ENCODE measurements around the gene ERO1A. TPM values are rescaled to one million over a fixed set of nuclear protein-coding genes. Genes with fewer than 3 reads are reported as not detected.

ERO1A gene
- 47.2 TPM for total RNA-seq
- long read RNA-seq, partial matches to known transcripts: 1 of 3 reads
- long read RNA-seq, other reads (novel, unspliced or antisense): 2 of 3 reads

- no peaks in the 10 kb centered on the region for H3K9me3 ChIP-seq
- intact Hi-C loops (cut with DNase I): no loop called here
- TF ChIP-seq CTCF (IDR thresholded peaks at IDR 0.05): no peak
- ATAC-seq (peak; percentile 96), DNase-seq (peak; percentile 95)
- H3K4me1 ChIP-seq: peaks cover 27% of the 10 kb centered on the region
- peak within 1 kb of the TSS; percentile 96 for H3K27ac ChIP-seq
- no peaks in the 10 kb centered on the region for H3K36me3 ChIP-seq
- no peaks in the 10 kb centered on the region for H3K27me3 ChIP-seq
- H3K4me3 ChIP-seq: peak within 1 kb of the TSS; percentile 97
Observed at GRCh38 chr14:52695481-52696091, at the start of gene ERO1A. Gene ERO1A, minus strand, starts transcription at chr14:52695558. Its CDS starts 77 bp downstream, at chr14:52695481.

- no peak for DNase-seq
- ATAC-seq: no peak
- Histone ChIP-seq H3K4me3 (no peak overlapping the region), H3K36me3 (peaks cover 15% of the 10 kb centered on the region), H3K4me1 (peaks cover 18% of the 10 kb centered on the region), H3K27ac (peak overlapping the region; percentile 63), H3K27me3 (no peaks in the 10 kb centered on the region), H3K9me3 (no peaks in the 10 kb centered on the region)
- TF ChIP-seq CTCF (IDR thresholded peaks at IDR 0.05): no peak
- intact Hi-C loops (cut with DNase I): no loop called here
Observed at GRCh38 chr14:52741865-52742264, 46.5 kb upstream of the ERO1A start.

GRCh38 chr14:52740751-52741150 lies 45.4 kb upstream of the ERO1A start:
- peaks cover 25% of the 10 kb centered on the region for H3K4me1 ChIP-seq
- no peaks in the 10 kb centered on the region for H3K9me3 ChIP-seq
- no peak for ATAC-seq
- intact Hi-C loops (cut with DNase I): no loop called here
- TF ChIP-seq CTCF (IDR thresholded peaks at IDR 0.05): no peak
- peaks cover 6% of the 10 kb centered on the region for H3K36me3 ChIP-seq
- DNase-seq: no peak
- no peak overlapping the region for H3K4me3 ChIP-seq
- H3K27me3 ChIP-seq: no peaks in the 10 kb centered on the region
- H3K27ac ChIP-seq: no peak overlapping the region

GRCh38 chr14:52738409-52738808 lies 43.1 kb upstream of the ERO1A start:
- Histone ChIP-seq H3K4me3 (no peak overlapping the region), H3K4me1 (peaks cover 28% of the 10 kb centered on the region), H3K36me3 (peaks cover 3% of the 10 kb centered on the region), H3K27ac (no peak overlapping the region), H3K27me3 (no peaks in the 10 kb centered on the region), H3K9me3 (no peaks in the 10 kb centered on the region)
- TF ChIP-seq CTCF (IDR thresholded peaks at IDR 0.05): no peak
- no peak for DNase-seq
- no peak for ATAC-seq
- intact Hi-C loops (cut with DNase I): no loop called here

GRCh38 chr14:52735921-52736489 lies 40.6 kb upstream of the ERO1A start:
- Histone ChIP-seq H3K9me3 (no peaks in the 10 kb centered on the region), H3K4me3 (no peak overlapping the region), H3K27ac (no peak overlapping the region), H3K4me1 (peaks cover 14% of the 10 kb centered on the region), H3K27me3 (no peaks in the 10 kb centered on the region), H3K36me3 (peaks cover 10% of the 10 kb centered on the region)
- TF ChIP-seq CTCF (IDR thresholded peaks at IDR 0.05): no peak
- intact Hi-C loops (cut with DNase I): no loop called here
- DNase-seq (no peak), ATAC-seq (no peak)

Data from upper lobe of right lung (tissue), 1 donor.